Omental fat pad (tissue), 4 donors: Measurements from ENCODE around the gene XRCC6. TPM values are rescaled to one million over a fixed set of nuclear protein-coding genes. Genes with fewer than 3 reads are reported as not detected.

ENCODE experiments used
- ATAC-seq: fragments of 150-250 bp; one replicate; pipeline ENCODE4 v1.9.1; 2016; ENCODE audit warnings: mild to moderate bottlenecking, moderate library complexity; ENCODE audit not compliant: low FRiP score
- DNase-seq: peaks from one replicate; pipeline ENCODE4 v3.0.0-alpha.2; 2019; ENCODE audit warnings: low spot score
- CTCF ChIP-seq, 3 donors: fragments of 450-650 bp; IDR thresholded peaks; one replicate each; pipeline ENCODE4 v1.5.1; 2016 to 2017; ENCODE audit warnings: antibody characterized with exemption in 3 of 3, mild to moderate bottlenecking in 3 of 3, moderate library complexity in 2 of 3
- total RNA-seq, 4 donors: library from RNA; depleted of rRNA; stranded (reverse); fragments of >200 nt; gene quantifications; one replicate each; pipeline ENCODE4 v1.1.0, GENCODE V29; 2016

XRCC6 gene
- total RNA-seq, 4 donors from 2014 or later = 168 to 191 (median 181) TPM

GRCh38 chr22:41672780-41673509, 51.9 kb downstream of the XRCC6 start:
- DNase-seq (no peak), ATAC-seq (no peak)
- TF ChIP-seq CTCF (IDR thresholded peaks at IDR 0.05) = no peak

GRCh38 chr22:41674846-41675340, 53.8 kb downstream of the XRCC6 start:
- ATAC-seq (no peak), DNase-seq (no peak)
- TF ChIP-seq CTCF (IDR thresholded peaks at IDR 0.05) = no peak

- TF ChIP-seq CTCF (IDR thresholded peaks at IDR 0.05) = no peak
- ATAC-seq = no peak
- DNase-seq = no peak
Measured at GRCh38 chr22:41676134-41676533, 55.0 kb downstream of the XRCC6 start.

GRCh38 chr22:41681616-41682015, 60.5 kb downstream of the XRCC6 start:
- ATAC-seq (no peak), DNase-seq (no peak)
- TF ChIP-seq CTCF (IDR thresholded peaks at IDR 0.05) = no peak

GRCh38 chr22:41682033-41682807, 61.1 kb downstream of the XRCC6 start:
- DNase-seq (peak; percentile 71), ATAC-seq (peak; percentile 91)
- TF ChIP-seq CTCF (IDR thresholded peaks at IDR 0.05) = no peak

GRCh38 chr22:41683052-41683451, 62.0 kb downstream of the XRCC6 start:
- DNase-seq (no peak), ATAC-seq (no peak)
- no peak for TF ChIP-seq CTCF (IDR thresholded peaks at IDR 0.05)
